Posterior vena cava (tissue), 2 donors: ENCODE data around the gene LRP2BP. TPM values are rescaled to one million over a fixed set of nuclear protein-coding genes. Genes with fewer than 3 reads are reported as not detected.

Source experiments
- DNase-seq: peaks from one replicate; pipeline ENCODE4 v3.0.0-alpha.2; 2020; ENCODE audit warnings: low spot score
- intact Hi-C, 2 donors: fragments of 100-400 bp; cut with DNase I; formaldehyde crosslinking; loops; one replicate each; pipeline versions ENCODE4 v1.14.1 to v1.14.2; 2022 to 2023
- total RNA-seq, 2 donors: library from RNA; stranded (reverse); fragmentation: NEBNext Ultra II Directional; extraction: Animal tissue kit (Norgen Biotek cat#: 25700); gene quantifications; one replicate each; pipeline ENCODE4 v1.2.1, GENCODE V29; 2021
- donor health status: DM: yes; HTN: yes; CAD: no.
- donor health status: DM: yes; HTN: yes; CAD: no.

The LRP2BP gene
- total RNA-seq, 2 donors from 2014 or later = 0.86 to 1.2 TPM

DNA sequence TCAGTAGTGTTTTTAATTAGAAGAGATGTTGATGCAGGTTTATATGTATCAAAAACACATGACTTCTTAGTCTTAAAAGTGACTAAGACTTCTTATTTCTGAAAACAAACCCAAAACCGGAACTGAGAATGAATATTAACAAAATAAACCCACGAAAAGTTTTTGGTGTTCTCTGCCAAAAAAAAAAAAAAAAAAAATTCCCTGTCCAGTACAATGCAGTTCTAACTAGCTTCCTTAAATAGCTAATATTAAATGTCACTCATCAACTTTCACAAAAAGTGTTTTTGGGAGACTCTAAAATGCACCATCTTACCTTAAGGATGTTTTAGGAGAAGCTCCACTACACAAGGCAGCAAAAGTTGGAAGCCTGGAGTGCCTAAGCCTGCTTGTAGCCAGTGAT, 2.9 kb upstream of the LRP2BP start:
- intact Hi-C loops = loop anchor here in 1 of 2 donors (10.0 kb wide), 1 partner anchor 194 kb away; the partner anchor contains the start of genes CFAP97 and SNX25
- no peak for DNase-seq

DNA sequence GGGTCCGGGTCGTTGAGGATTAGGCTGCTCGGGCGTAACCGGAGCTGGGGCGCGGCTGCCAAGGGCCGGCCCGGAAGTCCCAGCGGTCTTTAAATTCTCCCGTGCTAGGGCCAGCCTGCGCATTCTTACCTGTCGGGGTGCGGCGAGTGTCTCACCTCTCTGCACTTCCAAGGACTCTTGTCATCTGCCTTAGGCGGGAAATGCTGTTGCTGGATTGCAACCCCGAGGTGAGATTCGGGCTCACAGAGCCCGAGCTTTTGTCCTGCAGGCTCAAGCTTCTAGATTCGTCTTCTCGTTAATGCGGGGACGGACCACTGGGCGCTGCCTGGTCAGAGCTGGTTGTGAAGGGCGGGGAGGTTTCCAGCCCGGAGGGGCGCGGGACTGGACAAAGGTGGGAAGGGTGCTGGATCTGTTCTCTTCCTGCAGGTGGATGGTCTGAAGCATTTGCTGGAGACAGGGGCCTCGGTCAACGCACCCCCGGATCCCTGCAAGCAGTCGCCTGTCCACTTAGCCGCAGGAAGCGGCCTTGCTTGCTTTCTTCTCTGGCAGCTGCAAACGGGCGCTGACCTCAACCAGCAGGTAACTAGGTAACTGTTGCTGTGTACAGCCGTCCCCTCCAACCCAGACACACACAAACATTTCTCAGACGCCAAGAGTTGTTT, 1.1 kb upstream of the LRP2BP start, which contains the start of gene ANKRD37:
Gene ANKRD37, plus strand, starts transcription at position 118 of the 662 bp plus-strand sequence. Its CDS starts 83 bp downstream, at position 201.
- no peak for DNase-seq
- intact Hi-C loops = loop anchor here in 1 of 2 donors (10.0 kb wide), 1 partner anchor 192 kb away; the partner anchor contains the start of genes CFAP97 and SNX25

DNA sequence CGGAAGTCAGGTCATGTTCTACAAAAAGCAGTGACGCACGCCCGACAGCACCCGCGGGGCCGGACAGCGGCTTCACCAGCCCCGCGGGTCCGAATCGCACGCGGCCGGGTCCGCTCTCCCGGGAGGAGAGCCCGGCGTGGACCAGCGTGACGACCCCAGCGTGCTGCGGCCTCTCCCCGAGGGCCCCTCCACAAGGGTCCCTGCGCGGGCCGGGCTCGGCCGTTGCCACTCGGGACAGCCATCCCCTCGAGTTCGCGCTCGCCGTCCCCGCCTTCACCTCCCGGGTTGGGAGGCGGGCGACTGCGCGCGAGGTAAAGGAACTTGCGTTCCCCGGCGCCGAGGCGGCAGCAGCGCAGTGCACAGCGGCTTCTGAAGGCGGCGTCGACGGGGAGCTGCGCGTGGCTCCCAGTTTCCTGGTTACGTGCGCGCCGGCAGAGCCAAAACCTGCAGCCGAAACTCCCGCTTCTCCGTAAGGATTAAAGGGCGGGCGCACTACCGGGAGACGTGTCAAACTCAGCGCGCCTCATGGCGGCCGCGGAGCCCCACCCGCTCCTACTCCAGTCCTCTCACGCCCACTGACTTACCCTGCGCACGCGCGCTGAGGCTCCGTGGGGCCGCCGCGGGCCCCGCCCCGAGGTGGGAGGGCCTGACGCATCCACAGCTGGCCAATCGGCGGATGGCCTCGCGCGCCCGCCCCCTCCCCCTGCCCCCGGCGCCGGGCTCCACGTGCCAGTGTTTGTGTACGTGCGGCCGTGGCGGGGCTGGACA, 416 bp upstream of the LRP2BP start:
- DNase-seq = peak; percentile 99
- intact Hi-C loops = loop anchor here in 1 of 2 donors (10.0 kb wide), 1 partner anchor 191 kb away; the partner anchor contains the start of genes CFAP97 and SNX25

DNA sequence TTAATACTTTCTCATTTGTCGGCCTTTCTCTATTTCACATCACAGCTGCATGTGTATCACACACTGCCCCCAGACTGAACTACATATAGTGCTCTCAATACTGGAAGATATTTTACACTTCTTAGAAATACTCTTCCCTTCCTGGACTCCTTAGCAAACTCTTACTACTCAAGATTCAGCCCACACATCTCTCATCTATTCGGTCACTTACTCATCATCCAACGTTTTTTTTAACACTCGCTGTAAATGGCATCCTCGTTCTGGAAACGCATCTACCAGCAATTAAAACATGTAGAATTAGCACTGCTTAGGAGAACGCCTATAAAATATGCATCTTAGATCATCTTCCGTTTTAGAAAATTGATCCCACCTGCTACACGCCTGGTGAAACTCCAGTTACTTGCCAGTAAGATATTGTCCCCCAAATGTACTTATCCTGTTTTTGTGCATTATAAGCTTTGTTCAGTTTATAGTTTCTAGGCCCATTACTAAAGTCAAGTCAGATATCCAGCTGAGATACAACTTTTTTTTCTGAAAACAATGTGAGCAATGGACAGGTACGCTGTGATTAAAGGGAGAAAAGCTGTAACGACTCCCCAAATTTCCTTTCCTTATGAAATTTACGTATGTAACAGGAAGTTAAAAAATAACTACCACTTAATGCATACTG, 1.0 kb downstream of the LRP2BP start:
- intact Hi-C loops = loop anchor here in 1 of 2 donors (10.0 kb wide), 1 partner anchor 190 kb away; the partner anchor contains the start of genes CFAP97 and SNX25

DNA sequence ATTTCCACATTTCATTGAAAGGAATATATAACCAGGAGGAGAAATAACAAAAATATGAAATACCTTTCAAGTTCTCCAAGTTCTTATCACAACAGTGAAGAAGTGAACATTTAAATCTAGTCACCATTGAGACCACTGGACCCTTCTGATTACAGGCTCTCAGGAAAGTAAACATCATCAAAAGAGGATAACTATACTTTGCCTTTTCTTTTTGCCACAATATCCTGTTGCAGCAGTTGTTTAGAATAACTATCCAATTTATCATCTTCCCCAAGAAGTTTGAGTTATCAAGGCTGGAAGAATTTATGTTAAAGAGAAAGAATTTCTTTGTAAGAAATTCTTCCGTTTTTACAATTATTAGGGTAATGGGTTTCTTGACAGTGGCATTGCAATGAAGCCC, 3.6 kb downstream of the LRP2BP start:
- intact Hi-C loops = loop anchor here in 1 of 2 donors (10.0 kb wide), 1 partner anchor 187 kb away; the partner anchor contains the start of genes CFAP97 and SNX25
- DNase-seq = no peak

More for the DNA sequence above, 1.0 kb downstream of the LRP2BP start:
- DNase-seq = no peak

DNA sequence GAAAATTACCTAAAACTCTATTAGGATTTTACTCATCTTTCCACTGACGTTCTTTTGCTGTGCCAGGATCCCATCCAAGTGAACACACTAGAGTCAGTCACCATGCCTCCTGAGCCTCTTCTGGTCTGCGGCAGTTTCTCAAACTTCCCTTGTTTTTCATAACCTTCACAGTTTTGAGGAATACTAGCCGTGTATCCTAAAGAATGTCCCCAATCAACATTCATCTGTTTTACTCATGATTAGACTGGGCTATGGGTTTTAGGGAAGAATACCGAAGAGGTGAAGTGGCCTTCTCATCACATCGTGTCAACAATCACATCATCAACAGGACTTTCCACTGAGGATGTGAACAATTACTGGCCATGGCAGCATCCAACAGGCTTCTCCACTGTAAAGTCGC, 4.8 kb downstream of the LRP2BP start:
- intact Hi-C loops = loop anchor here in 1 of 2 donors (10.0 kb wide), 1 partner anchor 186 kb away; the partner anchor contains the start of genes CFAP97 and SNX25
- no peak for DNase-seq

DNA sequence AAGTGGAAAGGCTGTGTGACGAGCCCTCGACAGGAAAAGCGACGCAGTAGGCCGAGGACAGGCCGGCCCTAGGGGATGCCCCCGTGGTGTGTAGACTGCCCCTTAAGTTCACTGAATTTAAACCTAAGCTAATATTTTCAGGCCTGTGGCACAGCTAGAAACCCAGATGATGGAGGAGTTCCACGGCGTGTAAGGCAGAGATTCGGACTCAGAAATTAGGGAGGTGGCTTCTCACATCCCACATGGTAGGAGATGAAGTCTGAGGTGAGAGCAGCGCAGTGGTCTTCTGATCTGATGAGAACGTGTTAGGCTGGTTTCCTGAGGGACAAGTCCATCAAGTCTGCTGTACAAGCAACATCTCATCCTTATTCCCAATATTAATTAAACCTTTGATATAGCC, 7.8 kb downstream of the LRP2BP start:
- intact Hi-C loops = no loop called here
- no peak for DNase-seq

DNA sequence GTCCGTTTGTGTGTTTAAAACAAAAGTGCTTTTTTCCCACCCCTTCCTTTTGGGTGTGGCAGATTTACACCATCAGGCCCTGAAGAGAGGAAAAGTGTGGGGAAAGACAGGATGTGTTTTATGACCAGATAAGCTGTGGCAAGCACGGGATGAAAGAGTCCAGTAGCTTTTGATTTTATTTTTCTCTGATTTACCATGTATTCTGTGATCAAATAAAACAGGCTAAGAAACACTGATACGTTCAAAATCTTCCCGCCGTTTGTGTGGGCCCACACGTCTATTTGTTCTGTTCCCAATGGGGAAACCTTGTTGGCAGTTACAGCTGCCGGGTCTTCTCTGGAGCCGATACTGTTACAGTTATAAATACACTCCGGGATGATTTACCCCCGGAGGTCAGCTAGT, 10.8 kb downstream of the LRP2BP start:
- intact Hi-C loops = no loop called here

DNA sequence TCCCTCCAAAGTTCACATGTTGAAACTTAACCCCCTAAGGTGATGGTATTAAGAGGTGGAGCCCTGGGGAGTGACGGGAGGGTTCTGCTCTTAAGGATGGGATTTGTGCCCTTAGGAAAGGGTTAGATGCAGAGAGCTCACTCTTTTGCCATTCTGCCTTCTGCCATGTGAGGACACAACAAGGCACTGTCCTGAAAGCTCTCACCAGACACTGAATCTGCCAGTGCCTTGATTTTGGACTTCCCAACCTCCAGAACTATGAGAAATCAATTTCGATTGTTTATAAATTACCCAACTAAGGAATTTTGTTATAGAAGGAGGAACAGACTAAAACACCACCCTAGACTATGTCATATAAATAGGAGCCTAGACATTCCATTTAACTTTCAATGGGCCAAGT, 11.7 kb downstream of the LRP2BP start:
- intact Hi-C loops = no loop called here
- DNase-seq = no peak

More for the DNA sequence above, 10.8 kb downstream of the LRP2BP start:
- no peak for DNase-seq

DNA sequence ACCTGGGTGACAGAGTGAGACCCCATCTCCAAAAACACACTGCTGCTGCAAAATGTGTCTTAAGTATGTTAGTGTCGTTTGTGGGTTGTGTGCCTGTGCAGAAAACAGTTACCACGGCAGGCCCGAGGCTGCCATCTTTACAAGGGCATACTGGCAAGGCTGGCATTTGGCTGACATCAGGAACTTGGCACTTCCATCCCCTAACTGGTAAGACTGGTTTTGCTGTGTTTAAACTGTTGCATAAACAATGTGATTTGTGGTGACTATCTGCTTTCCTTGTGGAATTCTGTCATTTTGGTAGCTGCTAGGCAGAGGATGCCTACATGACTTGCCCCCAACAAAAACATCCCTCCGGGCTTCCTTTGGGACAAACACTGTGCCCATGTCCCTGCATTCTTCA, 12.3 kb downstream of the LRP2BP start:
- intact Hi-C loops = no loop called here
- no peak for DNase-seq

DNA sequence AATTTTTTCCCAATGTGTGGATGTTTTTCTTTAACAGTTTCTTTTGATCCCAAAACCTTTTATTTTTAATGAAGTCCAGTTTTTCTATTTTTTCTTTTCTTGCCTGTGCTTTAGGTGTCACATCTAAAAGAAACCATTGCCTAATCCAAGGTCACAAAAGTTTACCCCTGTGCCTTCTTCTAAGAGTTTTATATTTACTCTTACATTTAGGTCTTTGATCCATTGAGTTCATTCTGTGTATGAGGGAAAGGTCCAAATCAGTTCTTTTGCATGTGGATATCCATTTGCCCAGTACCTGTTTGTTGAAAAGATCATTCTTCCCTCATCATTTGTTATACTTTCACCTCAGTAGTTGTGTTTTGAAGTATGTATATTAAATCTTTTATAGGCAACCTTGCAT, 13.0 kb downstream of the LRP2BP start:
- intact Hi-C loops = no loop called here

DNA sequence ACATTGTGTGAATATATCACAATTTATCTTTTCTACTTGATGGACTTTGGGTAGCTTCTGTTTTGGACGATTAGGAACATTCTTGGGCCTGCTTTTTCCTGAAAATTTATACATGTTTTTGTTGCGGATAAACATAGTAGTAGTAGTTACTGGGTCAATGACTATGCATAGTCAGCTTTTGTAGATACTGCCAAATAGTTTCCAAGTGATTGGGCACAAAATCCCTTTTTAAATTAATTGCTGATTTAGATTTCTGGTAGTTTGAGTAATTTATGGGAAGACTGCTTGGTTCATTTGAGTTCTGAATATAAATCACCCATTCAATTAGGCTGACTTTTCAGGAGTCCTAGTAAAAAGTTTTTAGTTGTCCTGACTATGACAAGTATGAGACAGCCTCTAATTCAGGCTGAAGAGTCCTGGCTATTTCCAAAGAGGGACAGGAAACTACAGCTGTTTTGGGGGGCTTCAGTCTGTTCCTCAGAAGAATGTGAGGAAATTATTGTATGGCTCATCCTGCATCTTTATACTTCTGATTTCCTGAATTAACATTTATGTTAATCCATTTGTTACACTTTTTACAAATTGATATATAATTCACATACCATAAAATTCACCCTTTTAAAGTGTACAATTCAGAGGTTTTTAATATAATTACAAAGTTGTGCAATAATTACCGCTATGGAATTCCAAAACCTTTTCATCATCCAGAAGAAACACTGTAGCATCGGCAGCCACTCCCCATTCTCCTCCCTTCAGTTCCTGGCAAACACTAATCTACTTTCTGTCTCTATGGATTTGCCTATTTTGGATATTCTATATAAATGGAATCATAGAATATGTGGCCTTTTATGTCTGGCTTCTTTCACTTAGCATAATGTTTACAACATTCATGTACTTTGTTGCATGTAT, 14.2 kb downstream of the LRP2BP start:
- intact Hi-C loops = no loop called here
- no peak for DNase-seq

More for the DNA sequence above, 13.0 kb downstream of the LRP2BP start:
- DNase-seq = no peak

DNA sequence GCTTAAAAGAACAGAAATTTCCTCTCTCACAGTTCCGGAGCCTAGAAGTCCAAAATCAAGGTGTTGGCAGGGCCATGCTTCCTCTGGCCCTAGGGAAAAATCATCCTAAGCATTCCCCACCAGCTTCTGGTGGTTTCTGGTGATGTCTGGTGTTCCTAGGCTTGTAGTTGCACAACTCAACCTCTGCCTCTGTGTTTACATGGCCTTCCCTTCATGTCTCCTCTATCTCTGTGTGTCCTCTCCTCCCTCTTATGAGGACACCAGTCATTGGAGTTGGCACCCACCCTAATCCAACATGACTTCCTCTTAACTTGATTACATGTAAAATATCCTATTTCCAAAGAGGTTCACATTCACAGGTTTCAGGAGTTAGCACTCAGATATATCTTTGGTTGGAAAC, 15.4 kb downstream of the LRP2BP start:
- no peak for DNase-seq
- intact Hi-C loops = no loop called here

DNA sequence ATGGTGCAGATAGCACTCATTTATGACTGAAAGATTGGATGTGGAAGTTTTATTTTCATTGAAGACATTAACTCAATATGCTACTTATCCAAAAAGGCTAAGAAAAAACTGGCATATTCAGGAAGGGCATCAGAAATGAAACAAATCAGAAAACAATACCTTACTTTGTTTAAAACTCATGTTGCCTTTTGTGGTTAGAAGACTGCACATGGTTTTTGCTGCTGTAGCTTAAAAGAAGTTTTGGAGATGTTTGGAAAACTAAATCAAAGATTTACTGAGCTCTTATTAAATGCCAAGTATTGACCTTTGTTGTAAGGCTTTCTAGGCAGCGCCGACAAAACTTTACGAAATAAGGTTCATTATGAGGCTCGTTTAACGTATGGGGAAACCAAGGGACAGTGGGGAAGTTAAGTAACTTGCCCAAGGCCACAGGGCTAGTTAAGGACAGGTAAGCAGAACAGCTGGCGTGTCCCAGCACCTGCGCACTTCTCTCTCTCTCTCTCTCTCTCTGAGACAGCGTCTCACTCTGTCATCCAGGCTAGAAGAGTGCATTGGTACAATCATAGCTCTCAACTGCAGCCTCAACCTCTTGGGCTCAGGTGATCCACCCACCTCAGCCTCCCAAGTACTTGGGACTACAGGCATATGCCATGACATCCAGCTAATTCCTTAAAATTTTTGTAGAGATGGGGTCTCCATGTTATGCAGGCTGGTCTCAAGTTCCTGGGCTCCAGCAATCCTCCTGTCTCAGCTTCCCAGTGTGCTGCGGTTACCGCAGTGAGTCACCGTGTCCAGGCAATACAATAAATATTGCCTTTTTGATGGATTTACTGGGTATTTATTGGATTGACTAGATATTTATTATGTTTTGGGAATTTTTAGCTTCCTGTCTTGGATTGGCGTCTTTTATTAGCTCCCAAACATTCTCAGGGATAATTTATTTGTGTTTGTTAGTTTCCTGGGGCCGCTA, 16.1 kb downstream of the LRP2BP start:
- DNase-seq = no peak
- intact Hi-C loops = no loop called here

DNA sequence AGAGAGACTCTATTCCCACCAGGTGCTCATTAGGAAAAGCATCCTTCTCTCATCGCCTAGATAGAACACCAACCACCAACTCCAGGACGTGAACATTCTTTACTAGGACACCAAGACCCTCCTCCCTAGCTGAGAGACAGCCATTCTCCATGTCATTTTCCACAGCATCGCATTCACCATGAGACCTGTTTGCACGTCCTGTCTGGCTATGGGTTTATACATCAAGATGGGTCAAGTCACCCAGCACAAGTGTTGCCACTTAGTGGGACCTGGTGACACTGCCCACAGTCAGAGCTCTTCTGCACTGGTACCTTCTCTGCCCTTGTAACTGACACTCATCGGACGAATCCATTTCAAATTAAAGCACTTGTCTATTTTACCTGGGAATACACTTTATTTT, 17.5 kb downstream of the LRP2BP start:
- DNase-seq = no peak
- intact Hi-C loops = no loop called here

DNA sequence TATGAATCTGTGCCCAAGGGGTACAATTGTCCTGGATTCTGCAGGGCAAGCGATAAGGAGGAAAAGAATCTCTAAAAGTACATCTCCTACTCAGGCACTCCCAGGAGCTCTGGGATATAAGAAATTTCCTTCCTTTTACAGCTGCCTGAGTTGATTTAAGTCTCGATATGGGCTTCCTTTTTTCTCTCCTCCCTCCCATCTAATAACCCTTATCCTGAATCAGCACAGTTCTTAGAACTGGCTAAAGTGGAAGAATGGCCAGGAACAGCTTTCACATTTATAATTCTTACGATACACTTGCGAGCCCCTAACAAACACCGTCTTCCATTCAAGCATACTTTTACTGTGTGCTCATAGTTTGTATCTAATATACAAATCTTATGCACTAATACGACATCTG, 21.2 kb downstream of the LRP2BP start:
- no peak for DNase-seq

DNA sequence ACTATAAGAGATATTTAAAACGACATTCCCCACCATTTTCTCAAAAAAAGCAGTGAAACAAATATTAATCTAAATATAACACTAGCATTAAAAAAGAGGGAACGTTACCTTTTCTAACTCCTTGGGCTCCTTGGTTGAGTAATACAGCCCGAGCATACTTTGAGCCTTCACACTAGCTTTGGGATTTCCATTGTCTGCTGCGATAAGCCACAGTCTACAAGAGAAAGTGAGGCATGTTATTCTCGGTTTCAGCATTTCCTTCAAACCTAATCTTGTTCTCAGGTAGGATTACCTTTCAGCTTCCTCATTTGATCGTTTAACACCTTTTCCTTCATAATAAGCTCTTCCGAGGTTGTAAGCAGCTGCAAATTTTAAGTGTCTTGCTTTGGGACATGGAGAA, 21.7 kb downstream of the LRP2BP start:
- intact Hi-C loops = no loop called here

More for the DNA sequence above, 21.2 kb downstream of the LRP2BP start:
- intact Hi-C loops = no loop called here

More for the DNA sequence above, 21.7 kb downstream of the LRP2BP start:
- DNase-seq = no peak
